Upper lobe of left lung (tissue), 6 donors: Measurements from ENCODE around the gene PLAGL1. TPM values are rescaled to one million over a fixed set of nuclear protein-coding genes. Genes with fewer than 3 reads are reported as not detected.

Experiments
- ATAC-seq, 2 donors: fragments of 200-7000 bp; cut with Tn5 transposase; one replicate each; pipeline ENCODE4 v1.9.1; 2022; ENCODE audit warnings: mild to moderate bottlenecking in 2 of 2, moderate library complexity in 2 of 2; ENCODE audit not compliant: low FRiP score in 2 of 2
- DNase-seq, 2 donors: peaks; one replicate each; pipeline ENCODE4 v3.0.0-alpha.2; 2019 to 2020
- H3K27ac ChIP-seq, 4 donors: fragments of 200-600 bp; sonication (generic); one replicate each; pipeline ENCODE4 v1.5.1; 2016 to 2019
- H3K27me3 ChIP-seq, 4 donors: fragments of 200-600 bp; sonication (generic); one replicate each; pipeline ENCODE4 v1.5.1; 2017 to 2019
- H3K36me3 ChIP-seq, 4 donors: fragments of 200-600 bp; sonication (generic); one replicate each; pipeline ENCODE4 v1.5.1; 2016 to 2019
- H3K4me1 ChIP-seq, 4 donors: fragments of 200-600 bp; sonication (generic); one replicate each; pipeline ENCODE4 v1.5.1; 2018 to 2019
- H3K4me3 ChIP-seq, 4 donors: fragments of 200-600 bp; sonication (generic); one replicate each; pipeline ENCODE4 v1.5.1; 2017 to 2019; ENCODE audit warnings: mild to moderate bottlenecking in 2 of 4, moderate library complexity in 1 of 4
- H3K9me3 ChIP-seq, 4 donors: fragments of 200-600 bp; sonication (generic); one replicate each; pipeline ENCODE4 v1.5.1; 2018 to 2019
- CTCF ChIP-seq, 6 experiments: fragments of 450-650 bp in 4 of 6; fragments of 200-600 bp in 2 of 6; sonication (generic) in 2 of 6; IDR thresholded peaks; one replicate each; pipeline ENCODE4 v1.5.1; 2016 to 2019; ENCODE audit warnings: antibody characterized with exemption in 6 of 6
- EP300 ChIP-seq, 4 donors: sonication (generic); formaldehyde crosslinking; IDR thresholded peaks; one replicate each; pipeline ENCODE4 v1.5.1; 2017; ENCODE audit warnings: antibody characterized with exemption in 4 of 4, control low read depth in 2 of 4
- POLR2A ChIP-seq, 4 donors: fragments of 450-650 bp; IDR thresholded peaks; one replicate each; pipeline ENCODE4 v1.5.1; 2016 to 2017; ENCODE audit warnings: antibody characterized with exemption in 4 of 4, mild to moderate bottlenecking in 2 of 4
- POLR2AphosphoS5 ChIP-seq, 2 donors: sonication (generic); formaldehyde crosslinking; IDR thresholded peaks; one replicate each; pipeline ENCODE4 v1.5.1; 2017; ENCODE audit warnings: antibody characterized with exemption in 2 of 2
- WGBS, 2 donors: methylation state at CpG; one replicate each; pipeline ENCODE4 v1.1.5; 2017 to 2018; 5-methylcytosine and 5-hydroxymethylcytosine counted together
- total RNA-seq, 6 donors: library from RNA; depleted of rRNA in 4 of 6; stranded (reverse); fragments of >200 nt in 4 of 6; gene quantifications; one replicate each; pipeline versions ENCODE4 v1.1.0 to v1.2.1, GENCODE V29; 2016 to 2021
- donor health status: DM: no; HTN: no; CAD: no; lungs with moderate emphysema.
- donor health status: DM: no; HTN: yes; CAD: no; lungs with severe emphysema.

The PLAGL1 gene
- total RNA-seq, 6 donors from 2014 or later: 22.5 to 47.5 (median 35.4) TPM

DNA sequence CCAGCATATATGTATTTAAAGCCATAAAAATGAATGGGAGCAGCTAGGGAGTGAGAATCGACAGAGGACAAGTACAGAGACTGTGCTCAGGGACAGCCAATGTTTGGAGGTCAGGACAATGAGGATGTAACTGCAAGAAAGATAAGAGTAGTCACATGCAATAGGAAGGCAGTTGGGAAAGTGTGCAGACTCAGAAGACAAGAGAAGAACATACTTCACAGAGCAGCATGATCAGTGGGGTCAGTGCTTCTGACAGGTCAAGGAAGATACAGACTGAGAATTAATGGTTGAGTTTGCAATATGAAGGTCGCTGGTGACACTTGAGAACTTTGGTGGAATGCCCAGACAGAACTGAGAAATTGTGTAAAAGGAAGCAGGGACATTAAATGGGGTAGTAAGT, 25.1 kb downstream of the PLAGL1 start:
- Histone ChIP-seq H3K36me3 (no peaks in the 10 kb centered on the region), H3K9me3 (no peaks in the 10 kb centered on the region), H3K4me3 (no peak overlapping the region), H3K4me1 (no peaks in the 10 kb centered on the region), H3K27ac (no peak overlapping the region), H3K27me3 (no peaks in the 10 kb centered on the region)
- TF ChIP-seq EP300 (IDR thresholded peaks at IDR 0.05): no peak
- no peak for TF ChIP-seq POLR2AphosphoS5 (IDR thresholded peaks at IDR 0.05)
- ATAC-seq: no peak
- no peak for DNase-seq
- 63 to 68% methylated on average over 2 of the region's 2 CpGs for WGBS, 2 donors

GRCh38 chr6:143980921-143981320, 27.1 kb downstream of the PLAGL1 start:
- no peak for TF ChIP-seq POLR2A (IDR thresholded peaks at IDR 0.05)
- TF ChIP-seq POLR2AphosphoS5 (IDR thresholded peaks at IDR 0.05): no peak
- no peak for TF ChIP-seq EP300 (IDR thresholded peaks at IDR 0.05)
- no peak for TF ChIP-seq CTCF (IDR thresholded peaks at IDR 0.05)
- Histone ChIP-seq H3K4me1 (no peaks in the 10 kb centered on the region), H3K4me3 (no peak overlapping the region), H3K36me3 (no peaks in the 10 kb centered on the region), H3K9me3 (no peaks in the 10 kb centered on the region), H3K27me3 (no peaks in the 10 kb centered on the region), H3K27ac (no peak overlapping the region)
- WGBS, 2 donors: 100% methylated on average over 1 of the region's 1 CpG
- DNase-seq (no peak), ATAC-seq (no peak)

DNA sequence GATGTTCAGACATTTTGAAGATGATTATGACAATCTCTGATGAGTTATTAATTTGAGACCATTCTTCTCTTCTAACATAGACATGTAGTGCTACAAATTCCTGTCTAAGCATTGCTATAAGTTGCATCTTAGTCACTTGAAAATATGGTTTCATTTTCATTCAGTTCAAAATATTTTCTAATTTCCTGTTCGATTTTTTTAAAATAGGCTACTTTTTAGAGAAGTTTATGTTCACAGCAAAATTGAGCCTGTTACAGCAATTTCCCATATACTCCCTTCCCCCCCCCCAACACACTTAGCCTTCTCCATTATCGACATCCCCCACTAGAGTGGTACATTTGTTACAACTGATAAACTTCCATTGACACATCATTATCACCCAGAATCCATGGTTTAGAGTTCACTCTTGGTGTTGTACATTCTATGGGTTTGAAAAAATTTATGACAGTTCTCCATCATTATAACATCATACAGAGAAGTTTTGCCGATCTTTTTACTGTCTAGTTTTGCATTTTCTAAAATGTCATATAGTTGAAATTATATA, 31.2 kb downstream of the PLAGL1 start:
- H3K27ac ChIP-seq: no peak overlapping the region
- TF ChIP-seq EP300 (IDR thresholded peaks at IDR 0.05) (no peak), POLR2AphosphoS5 (IDR thresholded peaks at IDR 0.05) (no peak), POLR2A (IDR thresholded peaks at IDR 0.05) (no peak), CTCF (IDR thresholded peaks at IDR 0.05) (no peak)
- no peaks in the 10 kb centered on the region for H3K9me3 ChIP-seq
- DNase-seq (no peak), ATAC-seq (no peak)
- peaks cover 0 to 4% (median 0%) of the 10 kb centered on the region in 4 donors for H3K4me1 ChIP-seq
- WGBS, 2 donors: 63 to 66% methylated on average over 3 of the region's 3 CpGs
- no peaks in the 10 kb centered on the region for H3K36me3 ChIP-seq
- H3K4me3 ChIP-seq: no peak overlapping the region
- H3K27me3 ChIP-seq: no peaks in the 10 kb centered on the region

GRCh38 chr6:143974089-143974488, 34.0 kb downstream of the PLAGL1 start:
- Histone ChIP-seq H3K27ac (no peak overlapping the region), H3K4me1 (peaks cover 0 to 24% (median 0%) of the 10 kb centered on the region in 4 donors), H3K27me3 (no peaks in the 10 kb centered on the region), H3K9me3 (no peaks in the 10 kb centered on the region), H3K4me3 (no peak overlapping the region), H3K36me3 (no peaks in the 10 kb centered on the region)
- no peak for ATAC-seq
- no peak for TF ChIP-seq EP300 (IDR thresholded peaks at IDR 0.05)
- TF ChIP-seq POLR2AphosphoS5 (IDR thresholded peaks at IDR 0.05): no peak
- no peak for TF ChIP-seq CTCF (IDR thresholded peaks at IDR 0.05)
- no peak for TF ChIP-seq POLR2A (IDR thresholded peaks at IDR 0.05)
- no peak for DNase-seq
- 70% methylated on average over 8 of the region's 8 CpGs for WGBS, 2 donors

DNA sequence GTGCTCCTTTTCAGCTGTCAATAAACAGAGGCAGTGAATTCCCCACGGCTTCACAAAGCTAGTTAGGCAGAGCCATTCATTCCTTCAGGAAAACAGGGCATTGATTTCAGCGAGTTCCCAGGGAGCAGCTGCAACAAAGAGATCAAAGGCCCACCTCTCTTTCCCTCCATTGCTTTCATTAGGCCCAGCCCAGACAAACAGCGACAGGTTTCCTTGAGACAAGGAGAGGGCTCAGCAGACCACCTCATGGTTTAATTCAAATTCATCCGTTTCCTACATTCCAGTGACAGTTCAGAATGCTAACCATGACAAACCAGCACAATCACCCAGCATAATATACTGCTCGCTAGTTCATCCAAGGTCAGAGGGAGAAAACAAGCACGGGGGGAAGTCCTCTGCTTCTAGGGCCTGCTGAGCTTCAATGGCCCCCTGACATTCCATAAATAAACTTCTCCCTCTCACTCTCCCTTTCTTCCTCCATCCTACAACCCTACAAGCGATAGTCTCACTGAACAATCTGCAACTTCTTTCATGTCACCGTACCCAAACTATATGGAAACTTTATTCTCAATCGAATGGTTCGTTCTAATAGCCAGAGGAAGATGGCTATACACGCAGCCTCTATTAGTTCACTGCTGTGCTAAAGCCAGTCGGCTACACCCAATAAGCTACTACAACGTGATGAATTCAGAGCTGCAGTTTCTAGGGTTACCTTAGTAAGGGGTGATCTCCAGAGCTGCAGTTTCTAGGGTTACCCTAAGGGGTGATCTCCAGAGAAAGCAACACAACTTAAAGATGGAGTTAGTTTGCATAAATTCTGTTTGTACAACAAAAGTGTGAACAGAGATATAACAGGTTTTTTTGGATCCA, 34.7 kb downstream of the PLAGL1 start:
- ATAC-seq (no peak), DNase-seq (no peak)
- Histone ChIP-seq H3K27ac (no peak overlapping the region), H3K27me3 (no peaks in the 10 kb centered on the region), H3K9me3 (no peaks in the 10 kb centered on the region), H3K4me3 (no peak overlapping the region), H3K4me1 (peaks cover 0 to 24% (median 0%) of the 10 kb centered on the region in 4 donors), H3K36me3 (no peaks in the 10 kb centered on the region)
- 80 to 86% methylated on average over 13 of the region's 13 CpGs for WGBS, 2 donors
- TF ChIP-seq POLR2AphosphoS5 (IDR thresholded peaks at IDR 0.05) (no peak), POLR2A (IDR thresholded peaks at IDR 0.05) (no peak), CTCF (IDR thresholded peaks at IDR 0.05) (no peak), EP300 (IDR thresholded peaks at IDR 0.05) (no peak)
